Heart right ventricle (tissue), 16 donors: Measurements from ENCODE around the gene DNASE1L1. TPM values are rescaled to one million over a fixed set of nuclear protein-coding genes. Genes with fewer than 3 reads are reported as not detected.

ENCODE experiments used
- ATAC-seq, 8 donors: fragments of 200-7000 bp; cut with Tn5 transposase; one replicate each; pipeline ENCODE4 v1.9.1; 2020; ENCODE audit warnings: mild to moderate bottlenecking in 8 of 8, moderate library complexity in 8 of 8, moderate number of reproducible peaks in 1 of 8
- DNase-seq, 2 donors: peaks; one replicate each; pipeline ENCODE4 v3.0.0-alpha.2; 2020
- H3K27ac ChIP-seq, 10 donors: fragments of 200-600 bp; sonication (generic) in 2 of 10; one replicate each; pipeline versions ENCODE4 v1.5.0 to v1.8.0; 2020 to 2022; ENCODE audit warnings: mild to moderate bottlenecking in 3 of 10
- H3K27me3 ChIP-seq, 7 donors: fragments of 200-600 bp; one replicate each; pipeline ENCODE4 v1.8.0; 2021 to 2022; ENCODE audit warnings: mild to moderate bottlenecking in 2 of 7
- H3K36me3 ChIP-seq, 9 donors: fragments of 200-600 bp; sonication (generic) in 1 of 9; one replicate each; pipeline versions ENCODE4 v1.5.0 to v1.8.0; 2020 to 2022; ENCODE audit warnings: mild to moderate bottlenecking in 2 of 9
- H3K4me1 ChIP-seq, 9 donors: fragments of 200-600 bp; sonication (generic) in 1 of 9; one replicate each; pipeline versions ENCODE4 v1.5.0 to v1.8.0; 2020 to 2022; ENCODE audit warnings: mild to moderate bottlenecking in 4 of 9
- H3K4me3 ChIP-seq, 10 donors: fragments of 200-600 bp; sonication (generic) in 2 of 10; one replicate each; pipeline versions ENCODE4 v1.5.0 to v1.8.0; 2020 to 2022; ENCODE audit warnings: mild to moderate bottlenecking in 7 of 10, moderate library complexity in 2 of 10
- H3K9me3 ChIP-seq, 11 donors: fragments of 200-600 bp in 10 of 11; sonication (generic) in 2 of 11; one replicate each; pipeline versions ENCODE4 v1.5.0 to v1.8.0; 2013 to 2022; ENCODE audit warnings: mild to moderate bottlenecking in 2 of 11, control low read depth in 1 of 11, moderate library complexity in 1 of 11
- CTCF ChIP-seq, 9 donors: fragments of 200-600 bp; sonication (generic) in 2 of 9; IDR thresholded peaks; one replicate each; pipeline versions ENCODE4 v1.5.0 to v1.8.0; 2021 to 2022; ENCODE audit warnings: antibody characterized with exemption in 9 of 9, mild to moderate bottlenecking in 5 of 9, moderate library complexity in 1 of 9
- WGBS, 2 donors: extraction: QIAGEN DNeasy Blood & Tissue Kit; methylation state at CpG; one replicate each; pipeline ENCODE4 v1.1.7; 2013; ENCODE audit warnings: inconsistent platforms in 1 of 2; 5-methylcytosine and 5-hydroxymethylcytosine counted together
- intact Hi-C, 10 donors: fragments of 100-400 bp; cut with DNase I; formaldehyde crosslinking; loops; one replicate each; pipeline versions ENCODE4 v1.11.1 to v1.14.2; 2022
- long read RNA-seq, 3 donors: library from polyadenylated mRNA; unstranded; transcript quantifications; one replicate each; pipeline ENCODE4 v2.0.0, GENCODE V29; 2020 to 2021
- polyA plus RNA-seq, 2 donors: library from polyadenylated mRNA; stranded (reverse); fragments of 200-250 nt; gene quantifications; one replicate each; pipeline ENCODE4 v1.2.3, GENCODE V29; 2013
- total RNA-seq, 10 donors: library from RNA; stranded (reverse); fragmentation: NEBNext Ultra II Directional in 3 of 10; extraction: Animal tissue kit (Norgen Biotek cat#: 25700) in 3 of 10; gene quantifications; one replicate each; pipeline versions ENCODE4 v1.2.1 to v1.2.4, GENCODE V29; 2021 to 2023
- donor health status: Arrhythmogenic right ventricular cardiomyopathy.
- donor health status: ischemic (EF 13 %, LVEDD 7.1; RV severe dilation, severe dysfunction).
- donor health status: healthy with polysubstance abuse.
- donor health status: DM: no; HTN: yes; CAD: no.
- donor health status: DM: no; HTN: no; CAD: no.
- donor health status: ischemic (EF 25% LVEDD 6.9; RV normal size, moderate dysfunction).
- donor health status: ischemic (EF 25% LVEDD 5.7; RV mildly dilated, moderate dysfunction).
- donor health status: healthy.
- donor health status: DM: yes; HTN: yes; CAD: no.
- donor health status: Ischemic cardiomyopathy.
- donor health status: ischemic (EF 35%, LVEDD 5.7; RV mildly dilated, moderate dysfunction).
- donor health status: nonischemic (EF 11% LVEDD 7.7; RV severe dilation, severe dysfunction).
- donor health status: DM: yes; HTN: yes; CAD: no.
- donor health status: PGD.
- donor health status: ischemic (EF 29% LVEDD 5.4; RV normal size, mild dysfunction).
- donor health status: nonischemic (EF 23%, LVEDD 6.1; RV moderate dilation, normal function).

Gene DNASE1L1
- total RNA-seq (10 to 100 TPM; 35.2 to 57.1 (median 46.9) TPM), polyA plus RNA-seq (10 to 100 TPM; 27.2 to 55.0 TPM)
- long read RNA-seq, donor 1, transcript DNASE1L1-202 (9 exons, 2,249 nt), result major isoform, 13 of 38 reads
- long read RNA-seq, donor 1, partial matches to known transcripts, result 7 of 38 reads
- long read RNA-seq, donor 1, other reads (novel, unspliced or antisense), result 9 of 38 reads
- long read RNA-seq, donor 2, transcript DNASE1L1-202 (9 exons, 2,249 nt), result major isoform, 13 of 33 reads
- long read RNA-seq, donor 2, partial matches to known transcripts, result 8 of 33 reads
- long read RNA-seq, donor 2, other reads (novel, unspliced or antisense), result 6 of 33 reads
- long read RNA-seq, donor 3, transcript DNASE1L1-202 (9 exons, 2,249 nt), result major isoform, 19 of 64 reads
- long read RNA-seq, donor 3, transcript DNASE1L1-201 (9 exons, 2,652 nt), result minor isoform, 5 of 64 reads
- long read RNA-seq, donor 3, transcript DNASE1L1-205 (10 exons, 3,008 nt), result minor isoform, 6 of 64 reads
- long read RNA-seq, donor 3, transcript DNASE1L1-203 (8 exons, 2,110 nt), result minor isoform, 9 of 64 reads
- long read RNA-seq, donor 3, partial matches to known transcripts, result 14 of 64 reads
- long read RNA-seq, donor 3, other reads (novel, unspliced or antisense), result 8 of 64 reads

- ATAC-seq (peak; percentile 34 to 89 (median 73)), DNase-seq (peak; percentile 77 to 83)
- no peaks in the 10 kb centered on the region for H3K9me3 ChIP-seq
- 31 to 36% methylated on average over 19 to 26 of the region's 26 CpGs for WGBS, 2 donors
- peaks cover 0 to 32% (median 12%) of the 10 kb centered on the region in 9 donors for H3K4me1 ChIP-seq
- no peak for TF ChIP-seq CTCF (IDR thresholded peaks at IDR 0.05)
- peaks cover 0 to 11% (median 0%) of the 10 kb centered on the region in 9 donors for H3K36me3 ChIP-seq
- peak within 1 kb of the TSS in 9 of 10 donors; percentile 18 to 55 (median 46) for H3K4me3 ChIP-seq
- H3K27me3 ChIP-seq, result no peaks in the 10 kb centered on the region
- intact Hi-C loops, result no loop called here
- H3K27ac ChIP-seq, result peak within 1 kb of the TSS in 9 of 10 donors; percentile 57 to 86 (median 79)
Observed at GRCh38 chrX:154409222-154409871, at the start of gene DNASE1L1. TSS of gene DNASE1L1 (minus strand) at chrX:154409254. CDS start at chrX:154405568, 3,686 bp downstream.

GRCh38 chrX:154458116-154458953 lies 49.3 kb upstream of the DNASE1L1 start, which contains the start of gene PLXNA3:
TSS of gene PLXNA3 (plus strand) at chrX:154458281. CDS start at chrX:154460184, 1,903 bp downstream.
- peak; percentile 14 to 54 for DNase-seq
- WGBS, 2 donors, result 2 to 3% methylated on average over 9 to 62 of the region's 88 CpGs
- peaks cover 0 to 6% (median 0%) of the 10 kb centered on the region in 7 donors for H3K27me3 ChIP-seq
- peak within 1 kb of the TSS; percentile 21 to 71 (median 62) for H3K4me3 ChIP-seq
- TF ChIP-seq CTCF (IDR thresholded peaks at IDR 0.05), result no peak
- intact Hi-C loops, result loop anchor here in 1 of 10 donors (10.0 kb wide), 1 partner anchor 56 kb away; the partner anchor contains the start of gene FAM3A
- H3K4me1 ChIP-seq, result peaks cover 0 to 9% (median 5%) of the 10 kb centered on the region in 9 donors
- H3K27ac ChIP-seq, result peak within 1 kb of the TSS; percentile 43 to 84 (median 66)
- peaks cover 0 to 11% (median 0%) of the 10 kb centered on the region in 9 donors for H3K36me3 ChIP-seq
- peak; percentile 35 to 86 (median 56) for ATAC-seq
- no peaks in the 10 kb centered on the region for H3K9me3 ChIP-seq

GRCh38 chrX:154457491-154458115 lies 48.5 kb upstream of the DNASE1L1 start:
- peak overlapping the region in 9 of 10 donors; percentile 25 to 84 (median 64) for H3K27ac ChIP-seq
- peaks cover 0 to 17% (median 0%) of the 10 kb centered on the region in 9 donors for H3K36me3 ChIP-seq
- no peaks in the 10 kb centered on the region for H3K9me3 ChIP-seq
- peak; percentile 9 to 36 for DNase-seq
- no peak for TF ChIP-seq CTCF (IDR thresholded peaks at IDR 0.05)
- peak overlapping the region in 9 of 10 donors; percentile 52 to 71 (median 62) for H3K4me3 ChIP-seq
- intact Hi-C loops, result loop anchor here in 1 of 10 donors (10.0 kb wide), 1 partner anchor 57 kb away; the partner anchor contains the start of gene FAM3A
- H3K4me1 ChIP-seq, result peaks cover 0 to 9% (median 5%) of the 10 kb centered on the region in 9 donors
- peaks cover 0 to 12% (median 0%) of the 10 kb centered on the region in 7 donors for H3K27me3 ChIP-seq
- ATAC-seq, result peak in 7 of 8 donors; percentile 16 to 57 (median 43)
- WGBS, 2 donors, result 7 to 10% methylated on average over 22 to 37 of the region's 65 CpGs
